K562 (cell line): Measurements from ENCODE around the gene LIX1L. TPM values are rescaled to one million over a fixed set of nuclear protein-coding genes. Genes with fewer than 3 reads are reported as not detected.
A peak's percentile ranks its signal among the peaks of the same experiment; 100 is the strongest.

Source experiments
- HDAC3 ChIP-seq: fragments of 450-650 bp; IDR thresholded peaks from 2 replicates; pipeline ENCODE4 v1.6.1; 2018; ENCODE audit warnings: borderline replicate concordance, mild to moderate bottlenecking, moderate library complexity; ENCODE audit not compliant: partially characterized antibody
- IRF2 ChIP-seq: sonication (generic); formaldehyde crosslinking; IDR thresholded peaks from 2 replicates; pipeline ENCODE4 v1.8.1; 2022; ENCODE audit warnings: mild to moderate bottlenecking, missing genetic modification reagents
- NFYB ChIP-seq: IDR thresholded peaks from 2 replicates; pipeline ENCODE4 v1.6.1; 2011; ENCODE audit warnings: mild to moderate bottlenecking, moderate library complexity; ENCODE audit not compliant: insufficient read length; ENCODE audit errors: extremely low read depth
- ZNF253 ChIP-seq: fragments of 250-450 bp; sonication (Bioruptor Pico); conservative IDR thresholded peaks from 2 replicates; pipeline ENCODE4 v1.6.1; 2021; ENCODE audit warnings: mild to moderate bottlenecking
- ZNF431 ChIP-seq: sonication (generic); formaldehyde crosslinking; IDR thresholded peaks from 2 replicates; pipeline ENCODE4 v1.8.0; 2022; ENCODE audit warnings: mild to moderate bottlenecking, missing genetic modification reagents
- polyA plus RNA-seq, 8 experiments: library from polyadenylated mRNA; depleted of rRNA in 4 of 8; stranded (reverse) in 5 of 8; unstranded in 3 of 8; fragments of >200 nt; fragmentation: Nextera tagmentation in 2 of 8; fragmentation: Illumina TruSeq in 1 of 8; extraction: Ambion mirVana in 2 of 8; extraction: Trizol in 1 of 8; gene quantifications; 2 replicates each; pipeline versions ENCODE4 v1.2.1 to v1.2.3, GENCODE V29; 2011 to 2014; ENCODE audit warnings: inconsistent platforms in 1 of 8, missing spikeins in 1 of 8
- total RNA-seq, 7 experiments: library from RNA; depleted of rRNA in 6 of 7; stranded (reverse); fragments of >200 nt in 6 of 7; fragmentation: Illumina TruSeq in 2 of 7; extraction: Trizol in 2 of 7; gene quantifications; 2 replicates each; pipeline versions ENCODE4 v1.2.1 to v1.2.3, GENCODE V29; 2011 to 2021; ENCODE audit warnings: low replicate concordance in 1 of 7
- TF ChIP-seq, protein P1 (sequence below), 2 experiments: fragments of 450-650 bp in 1 of 2; sonication (generic) in 1 of 2; formaldehyde crosslinking in 1 of 2; IDR thresholded peaks; 2 replicates each; pipeline versions ENCODE4 v1.7.1 to v1.9.0; 2016 to 2022; ENCODE audit warnings: inconsistent platforms in 1 of 2, mild to moderate bottlenecking in 1 of 2, missing genetic modification reagents in 1 of 2
- TF ChIP-seq, protein P2 (sequence below): fragments of 250-450 bp; sonication (Bioruptor Pico); IDR thresholded peaks from 2 replicates; pipeline ENCODE4 v1.5.0; 2020; ENCODE audit warnings: mild to moderate bottlenecking, borderline replicate concordance

The LIX1L gene
- total and polyA plus RNA-seq, 9 of the 15 experiments (the other 6 are each of a cell fraction or from before 2014, with no cell fraction given) = 4.6 to 26.5 (median 12.5) TPM

DNA sequence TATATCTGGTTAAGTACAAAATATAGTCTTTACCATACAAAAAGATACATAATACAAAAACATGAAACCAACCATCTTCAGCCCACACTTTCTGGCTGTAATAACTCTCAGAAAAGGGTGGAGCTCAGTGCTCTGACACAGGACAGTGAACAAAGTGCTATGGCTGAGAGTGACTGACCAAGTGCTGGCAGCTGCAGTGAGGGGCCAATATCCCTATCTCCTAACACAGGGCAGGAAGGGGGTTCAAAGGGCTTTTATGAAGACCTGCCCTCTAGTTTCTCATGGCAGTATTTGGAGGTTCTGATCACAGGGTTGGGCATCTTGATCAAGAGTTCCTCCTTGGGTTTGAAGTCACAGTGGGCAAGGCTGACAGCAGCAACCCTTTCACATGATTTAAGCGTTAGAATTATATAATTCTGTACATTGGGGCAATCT, 34.7 kb upstream of the LIX1L start (continued):
- TF ChIP-seq, protein P1, sequence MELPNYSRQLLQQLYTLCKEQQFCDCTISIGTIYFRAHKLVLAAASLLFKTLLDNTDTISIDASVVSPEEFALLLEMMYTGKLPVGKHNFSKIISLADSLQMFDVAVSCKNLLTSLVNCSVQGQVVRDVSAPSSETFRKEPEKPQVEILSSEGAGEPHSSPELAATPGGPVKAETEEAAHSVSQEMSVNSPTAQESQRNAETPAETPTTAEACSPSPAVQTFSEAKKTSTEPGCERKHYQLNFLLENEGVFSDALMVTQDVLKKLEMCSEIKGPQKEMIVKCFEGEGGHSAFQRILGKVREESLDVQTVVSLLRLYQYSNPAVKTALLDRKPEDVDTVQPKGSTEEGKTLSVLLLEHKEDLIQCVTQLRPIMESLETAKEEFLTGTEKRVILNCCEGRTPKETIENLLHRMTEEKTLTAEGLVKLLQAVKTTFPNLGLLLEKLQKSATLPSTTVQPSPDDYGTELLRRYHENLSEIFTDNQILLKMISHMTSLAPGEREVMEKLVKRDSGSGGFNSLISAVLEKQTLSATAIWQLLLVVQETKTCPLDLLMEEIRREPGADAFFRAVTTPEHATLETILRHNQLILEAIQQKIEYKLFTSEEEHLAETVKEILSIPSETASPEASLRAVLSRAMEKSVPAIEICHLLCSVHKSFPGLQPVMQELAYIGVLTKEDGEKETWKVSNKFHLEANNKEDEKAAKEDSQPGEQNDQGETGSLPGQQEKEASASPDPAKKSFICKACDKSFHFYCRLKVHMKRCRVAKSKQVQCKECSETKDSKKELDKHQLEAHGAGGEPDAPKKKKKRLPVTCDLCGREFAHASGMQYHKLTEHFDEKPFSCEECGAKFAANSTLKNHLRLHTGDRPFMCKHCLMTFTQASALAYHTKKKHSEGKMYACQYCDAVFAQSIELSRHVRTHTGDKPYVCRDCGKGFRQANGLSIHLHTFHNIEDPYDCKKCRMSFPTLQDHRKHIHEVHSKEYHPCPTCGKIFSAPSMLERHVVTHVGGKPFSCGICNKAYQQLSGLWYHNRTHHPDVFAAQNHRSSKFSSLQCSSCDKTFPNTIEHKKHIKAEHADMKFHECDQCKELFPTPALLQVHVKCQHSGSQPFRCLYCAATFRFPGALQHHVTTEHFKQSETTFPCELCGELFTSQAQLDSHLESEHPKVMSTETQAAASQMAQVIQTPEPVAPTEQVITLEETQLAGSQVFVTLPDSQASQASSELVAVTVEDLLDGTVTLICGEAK (IDR thresholded peaks at IDR 0.05) = no peak
- TF ChIP-seq, protein P1 (CRISPR knock-in tag; IDR thresholded peaks at IDR 0.05) = 0 out of 2 replicates have a peak, but pooled peaks have one; percentile 29
- TF ChIP-seq NFYB (no peak), ZNF431 (CRISPR knock-in tag) (0 out of 2 replicates have a peak, but pooled peaks have one; percentile 13), IRF2 (no peak), ZNF253 (CRISPR knock-in tag) (peak; percentile 68; the same call in 1 of the 2 replicates), HDAC3 (peak; percentile 51)
- TF ChIP-seq, protein P2, sequence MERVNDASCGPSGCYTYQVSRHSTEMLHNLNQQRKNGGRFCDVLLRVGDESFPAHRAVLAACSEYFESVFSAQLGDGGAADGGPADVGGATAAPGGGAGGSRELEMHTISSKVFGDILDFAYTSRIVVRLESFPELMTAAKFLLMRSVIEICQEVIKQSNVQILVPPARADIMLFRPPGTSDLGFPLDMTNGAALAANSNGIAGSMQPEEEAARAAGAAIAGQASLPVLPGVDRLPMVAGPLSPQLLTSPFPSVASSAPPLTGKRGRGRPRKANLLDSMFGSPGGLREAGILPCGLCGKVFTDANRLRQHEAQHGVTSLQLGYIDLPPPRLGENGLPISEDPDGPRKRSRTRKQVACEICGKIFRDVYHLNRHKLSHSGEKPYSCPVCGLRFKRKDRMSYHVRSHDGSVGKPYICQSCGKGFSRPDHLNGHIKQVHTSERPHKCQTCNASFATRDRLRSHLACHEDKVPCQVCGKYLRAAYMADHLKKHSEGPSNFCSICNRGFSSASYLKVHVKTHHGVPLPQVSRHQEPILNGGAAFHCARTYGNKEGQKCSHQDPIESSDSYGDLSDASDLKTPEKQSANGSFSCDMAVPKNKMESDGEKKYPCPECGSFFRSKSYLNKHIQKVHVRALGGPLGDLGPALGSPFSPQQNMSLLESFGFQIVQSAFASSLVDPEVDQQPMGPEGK = no peak
- TF ChIP-seq, all 486 proteins: peak for 24
